HG03045 (cell line): Measurements from ENCODE around the gene ALDH1B1.

ENCODE experiments used
- ATAC-seq: cut with Tn5 transposase; IDR thresholded peaks from one replicate; pipeline ENCODE4 v1.9.1; 2021; ENCODE audit warnings: mild to moderate bottlenecking, moderate library complexity; ENCODE audit not compliant: unreplicated experiment

Gene ALDH1B1

DNA sequence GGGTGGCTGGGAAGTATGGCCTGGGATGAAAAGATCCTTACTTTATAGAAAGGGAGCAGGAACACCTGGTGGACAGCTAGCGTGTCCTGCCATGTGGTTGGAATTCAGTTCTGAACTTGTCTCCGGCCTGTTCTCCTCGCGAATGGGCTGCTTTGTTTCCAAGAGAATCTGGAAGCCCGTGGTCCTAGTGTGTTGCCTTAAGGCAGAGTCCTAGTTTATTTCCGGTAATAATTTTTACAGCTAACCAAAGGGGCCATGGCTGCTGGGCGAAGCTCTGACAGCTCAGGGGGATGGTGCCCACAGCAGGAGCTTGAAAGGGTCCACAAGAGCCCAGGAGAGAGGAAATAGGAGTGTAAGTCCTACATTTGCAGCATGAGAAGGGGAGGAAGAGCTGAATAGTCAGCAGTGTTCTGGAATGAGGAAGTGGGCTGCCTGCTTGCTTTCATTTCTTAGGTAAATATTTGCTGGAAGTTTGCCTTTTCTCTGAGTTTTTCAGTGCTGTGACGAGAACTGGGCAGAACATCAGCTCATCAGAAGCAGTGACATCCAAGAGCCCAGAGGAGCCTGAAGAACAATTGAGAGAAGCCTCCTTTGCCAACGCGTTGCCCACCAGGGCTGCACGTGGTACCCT is 44.8 kb downstream of the ALDH1B1 start:
- no peak for ATAC-seq

DNA sequence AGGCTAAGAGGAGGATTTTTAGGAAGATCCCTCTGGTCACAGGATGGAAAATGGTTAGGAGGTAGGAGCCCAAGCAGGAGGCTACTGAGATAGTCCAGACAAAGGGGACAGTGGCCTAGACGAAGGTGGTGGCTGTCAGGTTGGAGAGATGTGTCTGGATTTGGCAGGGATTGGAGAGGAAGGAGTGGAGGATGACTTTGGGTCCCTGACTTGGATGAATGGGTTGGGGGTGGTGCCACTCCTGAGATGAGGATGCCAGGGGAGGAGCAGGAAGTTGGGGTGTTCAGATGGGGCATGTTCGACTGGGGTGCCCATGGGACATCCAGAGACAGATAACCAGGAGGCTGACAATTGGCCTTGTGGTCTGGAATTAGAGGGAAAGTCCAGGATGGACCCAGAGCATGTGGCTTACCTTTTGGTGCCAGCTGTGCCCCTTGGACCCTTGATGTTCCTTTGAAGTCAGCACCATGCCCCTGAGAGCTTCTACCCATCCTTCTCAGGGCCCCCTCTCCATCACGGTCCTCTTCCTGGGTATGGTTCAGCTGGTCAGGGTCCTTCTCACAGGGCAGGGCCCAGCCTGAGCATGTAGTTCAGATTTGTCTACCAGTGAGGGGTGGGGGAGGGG is 46.9 kb downstream of the ALDH1B1 start:
- ATAC-seq: no peak

DNA sequence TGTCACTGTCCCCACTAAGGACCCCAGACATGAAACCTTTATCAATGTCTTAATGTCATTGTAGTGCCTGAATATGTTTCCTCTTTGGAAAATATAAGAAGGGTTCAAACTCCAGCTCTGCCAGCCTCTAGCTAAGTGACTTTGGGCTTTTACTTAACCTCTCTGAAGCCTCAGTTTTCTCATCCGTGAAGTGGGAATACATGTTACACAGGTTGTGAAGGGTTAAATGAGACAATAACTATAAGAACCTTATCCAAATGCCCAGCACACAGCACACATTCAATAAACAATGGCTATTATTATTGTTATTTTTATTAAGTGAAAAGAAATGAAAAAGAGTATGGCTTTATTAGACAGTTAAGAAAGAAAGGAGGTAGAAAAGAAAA is 47.4 kb downstream of the ALDH1B1 start:
- no peak for ATAC-seq

DNA sequence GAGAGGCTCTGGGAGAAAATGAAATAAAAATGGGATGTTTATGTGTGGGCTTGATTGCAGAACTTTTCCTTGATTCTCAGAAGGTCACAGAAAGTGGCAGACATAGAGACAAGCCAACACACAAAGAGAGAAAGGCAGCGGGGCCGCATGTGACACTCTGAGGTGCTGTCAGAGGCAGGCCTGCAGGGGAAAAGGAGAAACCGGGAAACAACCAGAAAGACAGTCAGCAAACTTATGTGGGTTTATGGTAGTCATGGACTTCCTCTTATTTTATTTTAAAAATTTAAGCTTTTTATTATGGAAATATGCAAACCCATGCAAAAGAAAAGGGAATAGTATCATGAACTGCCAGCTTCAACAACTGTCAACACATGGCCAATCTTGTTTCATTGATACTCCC is 48.0 kb downstream of the ALDH1B1 start:
- ATAC-seq: no peak

DNA sequence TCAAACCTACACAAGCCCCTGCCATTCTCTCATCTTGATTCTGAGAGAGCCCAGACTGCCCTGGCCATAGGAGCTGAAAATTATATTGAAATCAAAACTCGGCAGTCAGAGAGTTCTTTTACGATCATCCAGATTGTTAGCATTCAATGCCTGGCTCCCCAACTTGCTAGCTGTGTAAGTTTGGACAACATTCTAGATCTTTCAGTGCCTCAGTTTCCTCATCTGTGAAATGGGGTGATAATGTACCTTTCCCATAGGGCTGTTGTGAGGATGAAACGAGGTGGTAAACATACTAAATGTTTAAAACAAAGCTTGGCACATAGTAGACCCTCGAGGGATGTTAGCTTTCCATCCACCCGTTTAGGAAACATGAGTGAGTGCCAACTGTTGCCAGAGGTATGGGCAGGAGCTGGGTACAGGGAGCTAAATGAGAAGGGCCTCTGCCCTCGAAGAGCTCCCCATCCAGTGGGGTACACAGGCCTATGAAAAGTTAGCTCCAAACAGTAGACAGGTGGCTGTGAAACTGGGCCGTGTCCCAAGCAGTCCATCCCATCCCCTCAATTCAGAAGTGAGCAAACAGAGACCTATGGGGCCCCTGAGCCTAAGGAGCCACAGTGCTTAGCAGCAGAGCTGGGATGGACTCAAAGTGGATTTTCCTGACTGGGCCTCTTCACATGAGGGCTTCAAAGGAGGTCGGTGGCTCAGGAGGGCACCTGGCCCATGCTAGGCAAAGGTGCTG is 49.0 kb downstream of the ALDH1B1 start:
- no peak for ATAC-seq

DNA sequence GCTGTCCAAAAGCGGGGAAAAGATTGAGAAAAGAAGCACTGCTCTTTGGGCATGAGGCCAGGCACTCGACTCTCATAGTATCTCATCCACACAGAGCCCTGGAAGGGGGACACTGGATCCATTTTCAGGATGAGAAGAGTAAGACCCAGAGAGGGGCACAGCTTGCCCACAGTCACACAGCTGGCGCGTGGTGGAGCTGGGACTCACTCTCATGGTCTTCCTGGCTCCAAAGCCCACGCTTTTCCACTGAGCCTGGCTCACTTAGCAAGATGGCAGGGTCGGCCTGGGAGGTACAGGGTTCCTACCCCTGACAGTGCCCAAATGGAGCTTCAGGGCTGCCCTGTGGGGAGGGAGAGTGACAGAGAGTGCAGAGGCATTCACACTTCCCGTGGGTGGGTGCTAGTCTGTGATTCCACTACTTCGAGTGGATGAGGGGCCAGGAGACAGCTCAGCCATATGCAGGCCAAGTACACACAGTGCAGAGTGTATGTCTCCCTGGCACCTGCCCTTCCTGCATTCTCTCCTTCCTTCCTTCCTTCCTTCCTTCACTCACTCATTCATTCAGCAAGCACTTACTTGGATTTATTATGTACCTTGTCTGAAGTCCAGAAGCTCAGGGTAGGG is 50.1 kb downstream of the ALDH1B1 start:
- no peak for ATAC-seq

DNA sequence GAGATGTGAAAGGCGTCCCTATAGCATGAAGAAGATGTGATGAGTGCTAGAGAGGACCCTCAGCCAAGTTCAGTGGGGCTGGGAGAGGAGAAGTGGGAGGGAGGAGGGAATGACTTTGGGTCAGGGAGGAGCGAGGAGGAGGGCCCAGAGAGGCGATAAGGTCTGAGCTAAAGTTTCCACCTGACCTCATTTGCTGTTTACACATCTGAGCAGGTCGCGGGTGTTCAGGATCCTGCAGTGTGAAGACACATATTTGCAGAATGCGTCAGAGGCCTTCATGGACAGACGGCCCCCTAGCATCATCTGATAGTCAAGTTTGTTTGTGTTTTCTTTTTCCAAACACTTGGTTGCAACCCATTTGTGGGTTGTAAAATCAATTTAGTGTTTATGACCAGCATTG is 50.7 kb downstream of the ALDH1B1 start:
- ATAC-seq: no peak

DNA sequence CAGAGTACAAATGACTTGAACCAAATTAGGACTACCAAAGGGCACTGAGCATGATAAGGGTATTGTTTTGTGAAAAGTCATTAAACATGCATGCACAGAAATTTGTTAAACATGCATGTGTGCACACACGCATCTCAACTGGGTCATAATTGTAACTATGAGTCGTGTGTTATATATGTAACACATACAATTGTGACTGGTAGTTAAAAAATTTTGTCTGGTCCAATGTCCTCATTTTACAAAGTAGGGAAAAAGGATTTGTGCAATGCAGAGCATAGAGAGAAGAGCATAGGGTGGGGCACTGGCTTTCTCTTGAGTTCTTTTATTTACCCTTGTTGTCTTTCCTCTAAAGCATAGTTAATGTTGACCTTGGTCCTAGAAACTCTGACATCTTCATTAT is 51.1 kb downstream of the ALDH1B1 start:
- no peak for ATAC-seq

DNA sequence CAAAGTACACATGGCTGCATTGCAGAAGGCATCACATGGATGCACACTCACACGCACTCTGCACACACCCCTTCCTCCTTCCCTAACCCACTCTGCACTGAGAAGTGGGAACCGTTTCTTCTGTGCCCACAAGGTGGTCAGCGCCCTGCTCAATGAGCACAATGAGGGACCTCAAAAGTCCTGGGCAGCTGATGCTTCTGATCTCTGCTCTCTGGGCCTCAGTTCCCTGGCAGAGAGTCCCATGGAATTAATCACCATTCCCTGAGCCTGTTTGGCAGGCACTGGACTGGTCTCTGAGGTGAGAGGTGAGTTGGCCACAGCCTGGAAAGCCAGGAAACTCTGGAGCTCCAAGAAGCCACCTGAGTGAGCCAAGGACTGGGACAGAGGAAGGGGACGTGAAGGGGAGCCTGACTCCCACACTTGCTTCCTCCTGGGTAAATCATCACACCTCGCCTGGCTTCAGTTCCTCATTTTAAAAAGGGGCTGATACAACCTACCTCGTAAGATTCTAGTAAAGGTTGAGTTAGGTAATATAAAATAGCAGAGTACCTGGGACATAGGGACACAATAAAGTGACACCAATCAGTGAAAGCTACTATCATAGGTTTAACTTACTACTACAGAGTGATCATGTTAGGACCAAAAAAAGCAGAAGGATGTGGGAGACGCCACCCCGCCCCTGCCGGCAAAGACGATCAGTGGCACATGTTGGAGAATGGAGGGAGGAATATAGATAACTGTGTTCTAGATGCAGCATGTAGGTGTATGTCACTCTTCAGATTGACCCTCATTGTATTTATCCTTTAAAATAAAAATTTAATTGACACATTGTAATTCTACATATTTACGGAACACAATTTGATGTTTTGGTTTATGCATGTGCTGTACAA is 52.9 kb downstream of the ALDH1B1 start:
- no peak for ATAC-seq

DNA sequence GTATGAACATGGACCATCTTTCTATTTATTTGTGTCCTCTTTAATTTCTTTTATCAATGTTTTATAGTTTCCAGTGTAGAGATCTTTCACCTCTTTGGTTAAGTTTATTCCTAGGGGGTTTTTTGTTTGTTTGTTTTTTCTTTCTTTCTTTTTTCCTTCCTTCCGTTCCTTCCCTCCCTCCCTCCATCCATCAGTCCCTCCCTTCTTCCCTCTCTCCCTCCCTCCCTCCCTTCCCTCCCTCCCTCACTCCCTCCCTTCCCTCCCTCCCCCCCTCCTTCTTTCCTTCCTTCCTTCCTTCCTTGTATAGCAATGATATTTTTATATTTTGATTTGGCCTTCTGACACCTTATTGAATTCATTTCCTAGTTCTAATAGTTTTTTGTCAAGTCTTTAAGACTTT is 55.2 kb downstream of the ALDH1B1 start:
- ATAC-seq: no peak
